ENCODE data around the gene ANLN. TPM values are rescaled to one million over a fixed set of nuclear protein-coding genes. Genes with fewer than 3 reads are reported as not detected.
"Not testable (repeated sequence)": the region's sequence is repeated elsewhere in the genome, so short reads cannot be mapped to it uniquely, and the experiment has no call there.

Gene ANLN
- total RNA-seq, 1 experiment from 2014 or later: 27.5 TPM

DNA sequence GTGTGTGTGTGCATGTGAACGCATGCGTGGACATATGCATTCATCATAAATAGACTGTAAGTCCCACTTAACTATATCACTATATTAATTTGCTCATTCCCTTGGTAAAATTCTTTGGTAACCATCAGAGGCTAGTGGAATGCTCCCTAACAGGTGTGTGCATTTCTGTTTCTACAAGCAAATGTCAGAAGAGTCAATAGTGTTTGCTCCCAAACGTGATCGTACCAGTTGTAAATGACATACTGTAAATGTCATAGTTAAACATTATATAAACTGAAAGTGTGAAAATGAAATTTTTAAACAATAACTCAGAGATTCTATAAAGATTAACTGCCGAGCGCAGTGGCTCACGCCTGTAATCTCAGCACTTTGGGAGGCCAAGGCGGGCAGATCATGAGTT, 94.6 kb downstream of the ANLN start:
- Histone ChIP-seq H3K27ac (ENCODE audit: low read length) (no peak overlapping the region), H4K20me1 (ENCODE audit: insufficient read depth, low read depth, low read length) (no peaks in the 10 kb centered on the region), H3K36me3 (ENCODE audit: insufficient read depth, low read length) (no peaks in the 10 kb centered on the region)

DNA sequence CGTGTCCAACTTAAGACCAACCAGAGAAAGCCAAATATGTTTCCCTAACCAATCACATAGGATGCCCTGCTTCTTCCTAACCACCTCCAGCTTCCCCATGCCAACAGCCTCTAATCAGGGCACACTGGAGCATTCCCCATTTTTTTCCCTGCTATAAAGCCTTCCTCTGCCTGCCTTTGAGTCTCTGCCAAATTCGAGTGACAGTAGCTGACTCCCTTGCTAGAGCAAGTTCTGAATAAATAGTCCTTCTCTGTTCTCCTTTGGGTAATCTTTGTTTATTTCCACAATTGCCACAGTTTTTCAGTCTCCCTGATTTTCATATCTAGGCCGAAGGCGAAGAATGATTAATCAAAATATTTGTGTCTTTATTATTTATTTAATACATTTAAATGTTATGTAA, 96.7 kb downstream of the ANLN start:
- no peaks in the 10 kb centered on the region for H3K79me2 ChIP-seq (ENCODE audit: low read length)
- DNase-seq: no peak
- no peak overlapping the region for H3K27ac ChIP-seq (ENCODE audit: low read length)
- no peak overlapping the region for H3K4me3 ChIP-seq (ENCODE audit: low read length)
- no peaks in the 10 kb centered on the region for H3K4me1 ChIP-seq (ENCODE audit: low read length)
- no peaks in the 10 kb centered on the region for H3K36me3 ChIP-seq (ENCODE audit: insufficient read depth, low read length)
- H3K9me3 ChIP-seq (ENCODE audit: low read length): no peaks in the 10 kb centered on the region
- no peaks in the 10 kb centered on the region for H3K27me3 ChIP-seq (ENCODE audit: low read length)
- H3K9ac ChIP-seq (ENCODE audit: low read length): no peak overlapping the region
- no peaks in the 10 kb centered on the region for H4K20me1 ChIP-seq (ENCODE audit: insufficient read depth, low read depth, low read length)
- H3K4me2 ChIP-seq (ENCODE audit: low read depth, low read length, poor library complexity, severe bottlenecking): no peak overlapping the region
- no peaks in the 10 kb centered on the region for H3K9me2 ChIP-seq (replicated peaks; ENCODE audit: insufficient read depth, low read length)
- H2AFZ ChIP-seq (ENCODE audit: low read length): no peak overlapping the region

More for the DNA sequence above, 94.6 kb downstream of the ANLN start:
- Histone ChIP-seq H3K4me3 (ENCODE audit: low read length) (no peak overlapping the region), H3K9me3 (ENCODE audit: low read length) (no peaks in the 10 kb centered on the region; the same call in 1 of the 2 replicates), H2AFZ (ENCODE audit: low read length) (no peak overlapping the region), H3K4me2 (ENCODE audit: low read depth, low read length, poor library complexity, severe bottlenecking) (no peak overlapping the region), H3K9ac (ENCODE audit: low read length) (no peak overlapping the region), H3K4me1 (ENCODE audit: low read length) (no peaks in the 10 kb centered on the region), H3K79me2 (ENCODE audit: low read length) (no peaks in the 10 kb centered on the region), H3K9me2 (replicated peaks; ENCODE audit: insufficient read depth, low read length) (no peaks in the 10 kb centered on the region), H3K27me3 (ENCODE audit: low read length) (no peaks in the 10 kb centered on the region)
- DNase-seq: no peak

DNA sequence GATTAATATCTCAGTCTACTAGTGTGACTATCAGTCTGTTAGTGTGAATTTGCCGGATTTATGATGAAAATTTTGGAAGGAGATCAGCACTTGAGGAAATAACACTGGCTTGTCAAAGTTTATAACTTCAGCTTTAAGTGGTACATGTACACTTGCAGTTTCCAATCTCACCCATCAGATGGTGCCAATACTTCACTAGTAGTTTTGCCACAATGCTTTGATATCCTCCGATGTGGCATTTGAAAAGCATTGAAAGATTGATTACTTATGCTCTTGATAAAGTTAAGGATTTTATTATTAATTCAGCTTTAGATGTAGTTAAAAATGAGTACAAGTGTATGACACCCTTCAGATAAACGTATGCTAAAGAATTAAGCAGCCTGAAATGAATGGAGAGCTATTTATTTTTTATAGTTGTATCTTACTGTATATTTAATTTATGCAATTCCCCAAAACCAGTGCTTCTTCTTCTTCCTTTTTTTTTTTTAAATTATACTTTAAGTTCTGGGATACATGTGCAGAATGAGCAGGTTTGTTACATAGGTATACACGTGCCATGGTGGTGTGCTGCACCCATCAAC, 98.2 kb downstream of the ANLN start:
- Histone ChIP-seq H3K4me3 (ENCODE audit: low read length) (no peak overlapping the region), H3K9me3 (ENCODE audit: low read length) (no peaks in the 10 kb centered on the region), H3K79me2 (ENCODE audit: low read length) (no peaks in the 10 kb centered on the region), H3K36me3 (ENCODE audit: insufficient read depth, low read length) (no peaks in the 10 kb centered on the region), H3K4me1 (ENCODE audit: low read length) (no peaks in the 10 kb centered on the region), H3K27ac (ENCODE audit: low read length) (no peak overlapping the region), H3K27me3 (ENCODE audit: low read length) (no peaks in the 10 kb centered on the region), H3K9me2 (replicated peaks; ENCODE audit: insufficient read depth, low read length) (no peaks in the 10 kb centered on the region), H4K20me1 (ENCODE audit: insufficient read depth, low read depth, low read length) (no peaks in the 10 kb centered on the region), H3K4me2 (ENCODE audit: low read depth, low read length, poor library complexity, severe bottlenecking) (no peak overlapping the region), H2AFZ (ENCODE audit: low read length) (no peak overlapping the region), H3K9ac (ENCODE audit: low read length) (no peak overlapping the region)
- DNase-seq: peak; percentile 84

DNA sequence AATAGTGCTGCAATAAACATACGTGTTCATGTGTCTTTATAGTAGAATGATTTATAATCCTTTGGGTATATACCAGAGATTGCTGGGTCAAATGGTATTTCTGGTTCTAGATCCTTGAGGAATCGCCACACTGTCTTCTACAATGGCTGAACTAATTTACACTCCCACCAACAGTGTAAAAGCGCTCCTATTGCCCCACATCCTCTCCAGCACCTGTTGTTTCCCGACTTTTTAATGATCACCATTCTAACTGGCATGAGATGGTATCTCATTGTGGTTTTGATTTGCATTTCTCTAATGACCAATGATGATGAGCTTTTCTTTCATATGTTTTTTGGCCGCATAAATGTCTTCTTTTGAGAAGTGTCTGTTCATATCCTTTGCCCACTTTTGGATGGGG, 99.0 kb downstream of the ANLN start:
- H3K4me1 ChIP-seq (ENCODE audit: low read length); DNase-seq; H3K36me3 ChIP-seq (ENCODE audit: insufficient read depth, low read length); H3K9me3 ChIP-seq (ENCODE audit: low read length); H3K9ac ChIP-seq (ENCODE audit: low read length); H3K27ac ChIP-seq (ENCODE audit: low read length); H3K4me2 ChIP-seq (ENCODE audit: low read depth, low read length, poor library complexity, severe bottlenecking); H2AFZ ChIP-seq (ENCODE audit: low read length); H3K79me2 ChIP-seq (ENCODE audit: low read length); H3K27me3 ChIP-seq (ENCODE audit: low read length); H3K9me2 ChIP-seq (replicated peaks; ENCODE audit: insufficient read depth, low read length); H3K4me3 ChIP-seq (ENCODE audit: low read length); H4K20me1 ChIP-seq (ENCODE audit: insufficient read depth, low read depth, low read length): not testable (repeated sequence)

DNA sequence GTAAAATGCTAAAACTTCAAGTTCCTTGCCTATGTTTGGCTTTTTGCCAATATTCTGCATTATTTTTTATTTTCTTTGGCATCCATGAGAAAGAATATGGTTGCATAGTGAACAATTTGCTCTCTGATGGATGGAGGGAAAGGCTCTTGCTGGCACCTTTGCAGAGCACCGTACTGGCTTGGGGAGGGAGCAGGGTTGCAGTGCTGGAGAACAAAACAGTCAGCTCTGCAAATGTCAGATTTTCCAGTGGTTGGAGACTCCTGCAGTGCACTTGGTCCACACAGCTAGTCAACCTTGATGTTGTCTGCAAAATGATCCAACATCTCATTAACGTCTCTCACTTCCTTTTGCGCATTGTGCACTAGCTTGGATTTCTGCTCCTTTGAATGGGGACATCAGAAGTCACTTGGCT, 100.8 kb downstream of the ANLN start:
- Histone ChIP-seq H3K9me2 (replicated peaks; ENCODE audit: insufficient read depth, low read length) (no peaks in the 10 kb centered on the region), H3K9ac (ENCODE audit: low read length) (no peak overlapping the region), H2AFZ (ENCODE audit: low read length) (no peak overlapping the region), H3K79me2 (ENCODE audit: low read length) (no peaks in the 10 kb centered on the region), H4K20me1 (ENCODE audit: insufficient read depth, low read depth, low read length) (no peaks in the 10 kb centered on the region), H3K27me3 (ENCODE audit: low read length) (no peaks in the 10 kb centered on the region), H3K4me2 (ENCODE audit: low read depth, low read length, poor library complexity, severe bottlenecking) (no peak overlapping the region), H3K36me3 (ENCODE audit: insufficient read depth, low read length) (no peaks in the 10 kb centered on the region), H3K4me1 (ENCODE audit: low read length) (no peaks in the 10 kb centered on the region), H3K4me3 (ENCODE audit: low read length) (no peak overlapping the region), H3K27ac (ENCODE audit: low read length) (no peak overlapping the region), H3K9me3 (ENCODE audit: low read length) (no peaks in the 10 kb centered on the region)
- DNase-seq: no peak

DNA sequence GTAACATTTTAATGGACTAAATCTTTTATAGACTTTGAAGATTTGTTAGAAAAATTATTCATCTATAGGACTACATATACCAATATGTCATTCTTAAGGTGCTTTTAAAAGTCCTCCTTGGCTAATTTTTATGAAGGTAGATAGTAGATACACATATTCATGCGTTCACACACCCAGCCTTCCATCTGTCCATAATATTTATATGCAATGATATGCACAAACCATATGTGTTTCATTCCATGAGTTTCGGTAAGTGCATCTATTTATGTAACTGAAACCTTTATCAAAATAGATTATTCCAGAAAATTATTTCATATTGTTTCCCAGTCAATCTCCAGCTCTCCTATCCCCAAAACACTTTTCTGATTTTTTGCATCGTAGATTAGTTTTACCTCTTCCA, 101.7 kb downstream of the ANLN start:
- Histone ChIP-seq H2AFZ (ENCODE audit: low read length) (no peak overlapping the region), H3K4me2 (ENCODE audit: low read depth, low read length, poor library complexity, severe bottlenecking) (no peak overlapping the region), H3K36me3 (ENCODE audit: insufficient read depth, low read length) (no peaks in the 10 kb centered on the region), H3K9me3 (ENCODE audit: low read length) (no peaks in the 10 kb centered on the region), H3K79me2 (ENCODE audit: low read length) (no peaks in the 10 kb centered on the region), H3K27ac (ENCODE audit: low read length) (no peak overlapping the region), H3K4me3 (ENCODE audit: low read length) (no peak overlapping the region), H3K27me3 (ENCODE audit: low read length) (no peaks in the 10 kb centered on the region), H4K20me1 (ENCODE audit: insufficient read depth, low read depth, low read length) (no peaks in the 10 kb centered on the region), H3K4me1 (ENCODE audit: low read length) (no peaks in the 10 kb centered on the region), H3K9me2 (replicated peaks; ENCODE audit: insufficient read depth, low read length) (no peaks in the 10 kb centered on the region), H3K9ac (ENCODE audit: low read length) (no peak overlapping the region)
- DNase-seq: no peak

DNA sequence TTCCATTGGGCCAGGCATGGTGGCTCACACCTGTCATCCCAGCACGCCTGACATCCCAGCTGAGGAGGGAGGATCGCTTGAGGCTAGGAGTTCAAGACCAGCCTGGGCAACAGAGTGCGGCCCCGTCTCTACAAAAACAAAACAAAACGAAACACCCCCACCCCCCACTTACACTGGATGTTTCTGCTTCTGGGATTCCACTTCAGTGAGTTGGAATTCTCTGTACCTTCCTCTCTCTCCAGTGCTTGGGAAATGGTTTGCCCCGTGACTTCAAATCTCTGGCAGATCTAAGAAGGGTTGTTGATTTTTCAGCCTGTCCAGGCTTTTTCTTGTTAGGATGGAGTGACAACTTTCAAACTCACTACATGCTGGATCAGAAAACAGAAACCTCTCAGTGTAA, 106.9 kb downstream of the ANLN start:
- no peak for DNase-seq
- Histone ChIP-seq H3K9ac (ENCODE audit: low read length) (no peak overlapping the region), H3K79me2 (ENCODE audit: low read length) (no peaks in the 10 kb centered on the region), H3K36me3 (ENCODE audit: insufficient read depth, low read length) (no peaks in the 10 kb centered on the region), H4K20me1 (ENCODE audit: insufficient read depth, low read depth, low read length) (no peaks in the 10 kb centered on the region), H3K9me3 (ENCODE audit: low read length) (no peaks in the 10 kb centered on the region), H3K4me2 (ENCODE audit: low read depth, low read length, poor library complexity, severe bottlenecking) (no peak overlapping the region), H3K27me3 (ENCODE audit: low read length) (no peaks in the 10 kb centered on the region), H3K27ac (ENCODE audit: low read length) (no peak overlapping the region), H3K4me3 (ENCODE audit: low read length) (no peak overlapping the region), H3K4me1 (ENCODE audit: low read length) (no peaks in the 10 kb centered on the region), H3K9me2 (replicated peaks; ENCODE audit: insufficient read depth, low read length) (no peaks in the 10 kb centered on the region), H2AFZ (ENCODE audit: low read length) (no peak overlapping the region)

DNA sequence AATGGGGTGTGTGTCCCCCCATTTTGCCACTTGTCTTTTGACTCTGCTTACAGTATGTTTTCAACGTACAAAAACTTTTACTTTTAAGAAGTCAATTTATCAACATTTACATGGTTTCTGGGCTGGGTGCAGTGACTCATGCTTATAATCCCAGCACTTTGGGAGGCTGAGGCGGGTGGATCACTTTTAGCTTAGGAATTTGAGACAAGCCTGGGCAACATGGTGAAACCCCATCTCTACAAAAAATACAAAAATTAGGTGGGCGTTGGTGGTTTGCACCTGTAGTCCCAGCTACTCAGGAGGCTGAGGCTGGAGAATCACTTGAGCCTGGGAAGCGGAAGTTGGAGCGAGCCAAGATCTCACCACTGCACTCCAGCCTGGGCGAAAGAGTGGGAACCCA, 107.5 kb downstream of the ANLN start:
- not testable (repeated sequence) for H3K4me2 ChIP-seq (ENCODE audit: low read depth, low read length, poor library complexity, severe bottlenecking); H3K9ac ChIP-seq (ENCODE audit: low read length); H3K27ac ChIP-seq (ENCODE audit: low read length)

DNA sequence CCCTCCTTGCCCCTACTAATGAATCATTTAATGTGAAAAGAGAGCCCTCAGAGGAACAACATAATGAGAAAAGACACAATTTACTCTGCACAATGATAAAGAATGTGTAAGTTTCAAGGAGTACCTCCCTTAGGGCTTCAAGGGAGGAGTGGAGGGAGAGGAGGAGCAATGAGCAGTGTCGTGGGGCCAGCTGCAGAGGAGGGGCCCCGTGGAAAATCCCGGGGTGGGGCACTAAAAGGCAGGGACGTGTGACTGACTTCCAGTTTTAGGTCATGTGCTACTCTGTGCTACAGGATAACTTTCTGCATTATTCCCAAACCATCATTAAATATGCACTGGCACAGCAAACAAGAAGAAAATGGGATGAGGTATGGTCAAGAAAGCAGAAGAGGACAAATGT, 108.1 kb downstream of the ANLN start:
- Histone ChIP-seq H3K79me2 (ENCODE audit: low read length) (no peaks in the 10 kb centered on the region), H3K27ac (ENCODE audit: low read length) (no peak overlapping the region), H3K9ac (ENCODE audit: low read length) (no peak overlapping the region), H3K9me3 (ENCODE audit: low read length) (no peaks in the 10 kb centered on the region), H3K4me2 (ENCODE audit: low read depth, low read length, poor library complexity, severe bottlenecking) (no peak overlapping the region), H3K27me3 (ENCODE audit: low read length) (no peaks in the 10 kb centered on the region), H3K4me3 (ENCODE audit: low read length) (no peak overlapping the region), H3K4me1 (ENCODE audit: low read length) (no peaks in the 10 kb centered on the region), H3K9me2 (replicated peaks; ENCODE audit: insufficient read depth, low read length) (no peaks in the 10 kb centered on the region), H4K20me1 (ENCODE audit: insufficient read depth, low read depth, low read length) (no peaks in the 10 kb centered on the region), H3K36me3 (ENCODE audit: insufficient read depth, low read length) (no peaks in the 10 kb centered on the region), H2AFZ (ENCODE audit: low read length) (no peak overlapping the region)
- DNase-seq: no peak

More for the DNA sequence above, 107.5 kb downstream of the ANLN start:
- not testable (repeated sequence) for H3K79me2 ChIP-seq (ENCODE audit: low read length); H3K9me2 ChIP-seq (replicated peaks; ENCODE audit: insufficient read depth, low read length); H2AFZ ChIP-seq (ENCODE audit: low read length); DNase-seq; H3K4me1 ChIP-seq (ENCODE audit: low read length); H3K9me3 ChIP-seq (ENCODE audit: low read length); H3K36me3 ChIP-seq (ENCODE audit: insufficient read depth, low read length); H3K27me3 ChIP-seq (ENCODE audit: low read length); H3K4me3 ChIP-seq (ENCODE audit: low read length); H4K20me1 ChIP-seq (ENCODE audit: insufficient read depth, low read depth, low read length)
